Measurements from ENCODE around the gene DPYD.
"Not testable (repeated sequence)": the region's sequence is repeated elsewhere in the genome, so short reads cannot be mapped to it uniquely, and the experiment has no call there.

DPYD gene

GRCh38 chr1:97368296-97368695 is 552.5 kb downstream of the DPYD start:
- no peak for TF ChIP-seq ZNF274 (IDR thresholded peaks at IDR 0.05; ENCODE audit: low read depth, low read length)
- H3K4me3 ChIP-seq (ENCODE audit: low read length), result no peak overlapping the region

GRCh38 chr1:97366984-97367383 is 553.9 kb downstream of the DPYD start:
- no peak overlapping the region for H3K4me3 ChIP-seq (ENCODE audit: low read length)
- TF ChIP-seq ZNF274 (IDR thresholded peaks at IDR 0.05; ENCODE audit: low read depth, low read length), result no peak

GRCh38 chr1:97365026-97365425 is 555.8 kb downstream of the DPYD start:
- H3K4me3 ChIP-seq (ENCODE audit: low read length), result no peak overlapping the region
- TF ChIP-seq ZNF274 (IDR thresholded peaks at IDR 0.05; ENCODE audit: low read depth, low read length), result no peak

GRCh38 chr1:97364086-97364485 is 556.7 kb downstream of the DPYD start:
- no peak for TF ChIP-seq ZNF274 (IDR thresholded peaks at IDR 0.05; ENCODE audit: low read depth, low read length)
- no peak overlapping the region for H3K4me3 ChIP-seq (ENCODE audit: low read length)

GRCh38 chr1:97356309-97356708 is 564.5 kb downstream of the DPYD start:
- H3K4me3 ChIP-seq (ENCODE audit: low read length), result no peak overlapping the region
- TF ChIP-seq ZNF274 (IDR thresholded peaks at IDR 0.05; ENCODE audit: low read depth, low read length), result no peak

GRCh38 chr1:97352936-97353382 is 567.9 kb downstream of the DPYD start:
- no peak overlapping the region for H3K4me3 ChIP-seq (ENCODE audit: low read length)
- no peak for TF ChIP-seq ZNF274 (IDR thresholded peaks at IDR 0.05; ENCODE audit: low read depth, low read length)

DNA sequence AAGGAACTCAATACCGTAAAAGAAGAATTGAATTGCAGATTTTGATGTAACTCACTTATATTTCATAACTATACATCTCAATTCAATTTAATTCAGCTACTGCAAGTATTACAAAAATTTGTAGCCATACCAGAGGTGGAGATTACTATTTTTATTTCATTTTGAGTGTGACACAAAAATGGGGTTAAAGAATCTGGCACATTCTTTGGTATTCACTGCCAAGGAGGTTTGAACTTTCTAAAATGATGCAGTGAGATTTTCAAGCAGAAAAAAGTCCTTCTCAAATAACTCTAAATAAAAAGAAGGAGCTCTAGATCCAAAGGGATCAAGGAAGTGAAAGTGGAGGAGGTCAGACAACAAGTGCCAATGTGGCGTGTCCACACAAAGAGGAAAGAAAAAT is 569.0 kb downstream of the DPYD start:
- no peak overlapping the region for H3K4me3 ChIP-seq (ENCODE audit: low read length)
- no peak for TF ChIP-seq ZNF274 (IDR thresholded peaks at IDR 0.05; ENCODE audit: low read depth, low read length)

DNA sequence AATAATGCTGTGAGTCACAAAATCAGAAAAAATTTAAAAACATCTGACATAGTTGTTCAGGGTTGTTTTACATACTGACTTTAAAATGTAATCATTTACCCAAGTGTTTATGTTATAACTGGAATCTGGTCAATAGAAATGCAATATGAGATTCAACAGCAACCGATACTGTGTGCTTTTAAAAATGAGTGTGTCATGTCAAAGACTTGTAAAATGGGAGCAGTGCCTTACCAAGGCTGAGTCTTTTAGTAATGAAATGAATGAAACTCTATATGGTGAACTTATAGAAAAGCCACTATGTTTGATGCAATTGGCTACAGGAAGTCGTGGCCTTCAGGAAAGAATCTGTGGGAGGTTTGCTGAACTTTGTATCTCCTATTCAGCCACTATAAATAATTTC is 570.2 kb downstream of the DPYD start:
- no peak for TF ChIP-seq ZNF274 (IDR thresholded peaks at IDR 0.05; ENCODE audit: low read depth, low read length)
- no peak overlapping the region for H3K4me3 ChIP-seq (ENCODE audit: low read length)

GRCh38 chr1:97350241-97350640 is 570.6 kb downstream of the DPYD start:
- no peak for TF ChIP-seq ZNF274 (IDR thresholded peaks at IDR 0.05; ENCODE audit: low read depth, low read length)

DNA sequence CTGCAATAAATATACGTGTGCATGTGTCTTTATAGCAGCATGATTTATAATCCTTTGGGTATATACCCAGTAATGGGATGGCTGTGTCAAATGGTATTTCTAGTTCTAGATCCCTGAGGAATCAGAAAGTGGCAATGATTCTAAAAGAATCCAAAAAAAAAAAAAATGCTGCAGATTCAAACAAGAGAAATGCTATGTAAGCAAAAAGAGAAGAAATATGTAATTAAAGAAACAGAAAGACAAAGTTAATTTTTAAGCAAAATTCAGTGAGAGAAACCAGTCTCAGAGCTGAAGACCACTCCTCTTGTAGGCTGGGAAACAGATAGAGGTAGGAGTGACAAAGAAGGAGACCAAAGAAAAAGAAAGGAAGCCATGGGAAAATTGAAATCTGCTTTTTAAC is 571.0 kb downstream of the DPYD start:
- H3K4me3 ChIP-seq (ENCODE audit: low read length), result not testable (repeated sequence)

More at GRCh38 chr1:97350241-97350640, 570.6 kb downstream of the DPYD start:
- no peak overlapping the region for H3K4me3 ChIP-seq (ENCODE audit: low read length)

DNA sequence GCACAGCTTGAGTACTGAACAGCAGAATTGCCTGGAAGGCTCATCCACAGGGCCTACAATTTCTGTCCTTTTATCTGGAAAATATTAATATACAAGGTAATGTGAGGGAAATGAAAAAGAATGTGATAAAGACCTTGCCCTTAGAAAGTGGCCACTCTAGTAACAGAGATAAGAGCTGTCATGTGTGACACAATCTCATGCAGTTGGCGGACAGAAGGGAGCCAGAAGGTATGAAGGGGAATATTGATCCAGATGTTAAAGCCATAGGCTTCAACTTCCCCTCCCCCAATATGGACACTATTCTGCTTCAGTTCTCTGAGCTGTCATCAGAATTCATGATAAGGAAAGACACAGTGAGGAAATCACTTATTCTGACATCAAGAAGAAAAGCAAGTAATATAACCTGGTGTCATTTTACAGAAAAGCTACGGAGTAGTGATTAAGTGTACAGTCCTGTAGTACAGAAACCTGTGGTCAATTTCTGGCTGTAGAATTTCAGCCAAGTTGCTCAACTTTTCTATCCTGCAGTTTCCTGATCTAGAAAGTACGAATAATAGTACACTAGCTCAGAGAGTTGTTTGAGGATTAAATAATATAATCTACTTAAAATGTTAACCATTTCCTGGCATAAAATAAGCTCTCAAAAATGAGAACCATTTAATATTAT is 572.1 kb downstream of the DPYD start:
- no peak for TF ChIP-seq ZNF274 (IDR thresholded peaks at IDR 0.05; ENCODE audit: low read depth, low read length)

DNA sequence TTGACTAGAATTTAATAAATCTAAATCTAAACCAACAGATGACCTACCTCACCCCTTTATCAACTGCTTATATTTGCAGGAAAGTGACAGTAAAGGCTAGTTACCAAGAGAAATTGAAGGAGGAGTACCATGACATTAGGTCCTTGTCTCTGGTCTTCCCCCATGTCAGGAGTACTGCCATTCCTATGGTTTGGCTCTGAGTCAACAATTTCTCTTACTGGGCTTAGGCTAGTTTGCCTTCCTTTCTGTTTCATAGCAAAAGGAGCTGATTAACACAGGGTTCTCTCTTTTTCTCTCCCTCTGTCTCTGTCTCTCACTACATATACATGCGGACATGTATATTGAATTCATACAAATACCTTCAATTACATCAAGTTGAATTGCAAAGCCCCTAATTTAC is 579.9 kb downstream of the DPYD start:
- TF ChIP-seq ZNF274 (IDR thresholded peaks at IDR 0.05; ENCODE audit: low read depth, low read length), result no peak
- H3K4me3 ChIP-seq (ENCODE audit: low read length), result no peak overlapping the region

More for the DNA sequence above, 572.1 kb downstream of the DPYD start:
- no peak overlapping the region for H3K4me3 ChIP-seq (ENCODE audit: low read length)

- no peak overlapping the region for H3K4me3 ChIP-seq (ENCODE audit: low read length)
- TF ChIP-seq ZNF274 (IDR thresholded peaks at IDR 0.05; ENCODE audit: low read depth, low read length), result no peak
Measured at GRCh38 chr1:97338347-97338746, 582.5 kb downstream of the DPYD start.

GRCh38 chr1:97337250-97338030 is 583.4 kb downstream of the DPYD start:
- no peak for TF ChIP-seq ZNF274 (IDR thresholded peaks at IDR 0.05; ENCODE audit: low read depth, low read length)
- H3K4me3 ChIP-seq (ENCODE audit: low read length), result no peak overlapping the region

GRCh38 chr1:97334454-97334853 is 586.4 kb downstream of the DPYD start:
- no peak overlapping the region for H3K4me3 ChIP-seq (ENCODE audit: low read length)
- no peak for TF ChIP-seq ZNF274 (IDR thresholded peaks at IDR 0.05; ENCODE audit: low read depth, low read length)

Measured in GM08714 (cell line).